Kidney (tissue), 14 donors: Measurements from ENCODE around the gene DIAPH3. TPM values are rescaled to one million over a fixed set of nuclear protein-coding genes. Genes with fewer than 3 reads are reported as not detected.

ENCODE experiments used
- DNase-seq, 5 donors: peaks; one replicate each; pipeline ENCODE4 v3.0.0-alpha.2; 2013 to 2020
- FAIRE-seq: peaks from 2 replicates; lab custom pipeline; 2012; peaks lifted over from hg19 to GRCh38; lab: Jason Lieb, UNC
- H3K27ac ChIP-seq, 2 donors: one replicate each; pipeline ENCODE4 v1.7.0; 2013; ENCODE audit warnings: low read depth in 2 of 2, low read length in 2 of 2, inconsistent platforms in 1 of 2
- H3K27me3 ChIP-seq: one replicate; pipeline ENCODE4 v1.7.1; 2013; ENCODE audit warnings: low read length, inconsistent platforms; ENCODE audit not compliant: control insufficient read depth, insufficient read depth
- H3K36me3 ChIP-seq, 3 donors: one replicate each; pipeline versions ENCODE4 v1.7.0 to v1.7.1; 2013; ENCODE audit warnings: low read length in 3 of 3, control low read depth in 1 of 3, inconsistent platforms in 1 of 3; ENCODE audit not compliant: insufficient read depth in 3 of 3, control insufficient read depth in 2 of 3
- H3K4me1 ChIP-seq, 3 donors: one replicate each; pipeline versions ENCODE4 v1.7.0 to v1.7.1; 2013; ENCODE audit warnings: low read length in 3 of 3, inconsistent platforms in 1 of 3, low read depth in 1 of 3; ENCODE audit not compliant: control insufficient read depth in 2 of 3, insufficient read depth in 2 of 3
- H3K4me3 ChIP-seq, 3 donors: one replicate each; pipeline versions ENCODE4 v1.7.0 to v1.8.1; 2013; ENCODE audit warnings: low read length in 3 of 3, control low read depth in 1 of 3, inconsistent platforms in 1 of 3
- H3K9ac ChIP-seq, 3 donors: one replicate each; pipeline versions ENCODE4 v1.7.0 to v1.7.1; 2013; ENCODE audit warnings: low read length in 3 of 3, control low read depth in 1 of 3, inconsistent platforms in 1 of 3
- H3K9me3 ChIP-seq, 3 donors: one replicate each; pipeline versions ENCODE4 v1.7.0 to v1.7.1; 2013; ENCODE audit warnings: low read length in 3 of 3, control low read depth in 1 of 3, inconsistent platforms in 1 of 3; ENCODE audit not compliant: control insufficient read depth in 2 of 3, insufficient read depth in 1 of 3
- intact Hi-C: fragments of 100-400 bp; cut with DNase I; formaldehyde crosslinking; loops from one replicate; pipeline ENCODE4 v1.11.1; 2022
- polyA plus RNA-seq: library from polyadenylated mRNA; stranded (reverse); fragments of 350-450 nt; fragmentation: Illumina TruSeq; extraction: RNeasy Lipid Tissue Mini Kit (QIAGEN cat#74804); gene quantifications from one replicate; pipeline ENCODE4 v1.2.3, GENCODE V29; 2014; ENCODE audit warnings: low read depth, low replicate concordance; ENCODE audit not compliant: insufficient read depth
- total RNA-seq: library from RNA; stranded (reverse); fragmentation: NEBNext Ultra II Directional; extraction: Animal tissue kit (Norgen Biotek cat#: 25700); gene quantifications from one replicate; pipeline ENCODE4 v1.2.1, GENCODE V29; 2021
- TF ChIP-seq, protein P1 (sequence below): IDR thresholded peaks from 3 replicates; pipeline ENCODE4 v1.5.1; 2012; ENCODE audit warnings: mild to moderate bottlenecking, moderate library complexity, borderline replicate concordance; ENCODE audit not compliant: insufficient read depth; ENCODE audit errors: extremely low read depth
- donor health status: control.
- donor health status: control.
- donor health status: control.
- donor health status: control.
- donor health status: control.
- donor health status: DM: yes; HTN: yes; CAD: no.
- donor health status: Normal renal cell carcinoma (clear cell type).

The DIAPH3 gene
- total and polyA plus RNA-seq, 2 donors from 2014 or later = 2.0 to 2.7 TPM

DNA sequence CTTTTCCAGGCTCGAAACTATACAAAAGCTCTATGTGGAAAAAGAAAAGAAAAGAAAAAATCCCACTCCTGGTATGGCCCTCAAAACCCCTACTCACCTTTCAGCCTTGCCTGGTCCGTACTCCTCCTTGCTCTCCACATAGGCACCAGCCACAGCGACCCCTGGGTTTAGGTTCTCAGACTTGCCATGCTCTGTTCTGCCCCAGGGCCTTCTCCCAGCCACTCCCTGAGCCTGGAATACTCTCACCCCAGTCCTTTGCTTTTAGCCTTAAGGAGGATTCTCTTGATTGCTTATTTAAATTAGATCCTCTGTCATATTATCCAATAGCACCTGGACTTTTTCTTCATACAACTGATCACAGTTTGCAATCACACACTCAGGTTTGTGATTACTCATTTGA lies 522.5 kb downstream of the DIAPH3 start:
- Histone ChIP-seq H3K27ac (no peak overlapping the region), H3K27me3 (no peaks in the 10 kb centered on the region), H3K9me3 (no peaks in the 10 kb centered on the region), H3K36me3 (no peaks in the 10 kb centered on the region), H3K4me3 (no peak overlapping the region), H3K4me1 (peaks cover 4 to 9% (median 6%) of the 10 kb centered on the region in 3 donors), H3K9ac (no peak overlapping the region)
- TF ChIP-seq, protein P1, sequence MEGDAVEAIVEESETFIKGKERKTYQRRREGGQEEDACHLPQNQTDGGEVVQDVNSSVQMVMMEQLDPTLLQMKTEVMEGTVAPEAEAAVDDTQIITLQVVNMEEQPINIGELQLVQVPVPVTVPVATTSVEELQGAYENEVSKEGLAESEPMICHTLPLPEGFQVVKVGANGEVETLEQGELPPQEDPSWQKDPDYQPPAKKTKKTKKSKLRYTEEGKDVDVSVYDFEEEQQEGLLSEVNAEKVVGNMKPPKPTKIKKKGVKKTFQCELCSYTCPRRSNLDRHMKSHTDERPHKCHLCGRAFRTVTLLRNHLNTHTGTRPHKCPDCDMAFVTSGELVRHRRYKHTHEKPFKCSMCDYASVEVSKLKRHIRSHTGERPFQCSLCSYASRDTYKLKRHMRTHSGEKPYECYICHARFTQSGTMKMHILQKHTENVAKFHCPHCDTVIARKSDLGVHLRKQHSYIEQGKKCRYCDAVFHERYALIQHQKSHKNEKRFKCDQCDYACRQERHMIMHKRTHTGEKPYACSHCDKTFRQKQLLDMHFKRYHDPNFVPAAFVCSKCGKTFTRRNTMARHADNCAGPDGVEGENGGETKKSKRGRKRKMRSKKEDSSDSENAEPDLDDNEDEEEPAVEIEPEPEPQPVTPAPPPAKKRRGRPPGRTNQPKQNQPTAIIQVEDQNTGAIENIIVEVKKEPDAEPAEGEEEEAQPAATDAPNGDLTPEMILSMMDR = no peak
- DNase-seq (no peak), FAIRE-seq (no peak)
- intact Hi-C loops = no loop called here

DNA sequence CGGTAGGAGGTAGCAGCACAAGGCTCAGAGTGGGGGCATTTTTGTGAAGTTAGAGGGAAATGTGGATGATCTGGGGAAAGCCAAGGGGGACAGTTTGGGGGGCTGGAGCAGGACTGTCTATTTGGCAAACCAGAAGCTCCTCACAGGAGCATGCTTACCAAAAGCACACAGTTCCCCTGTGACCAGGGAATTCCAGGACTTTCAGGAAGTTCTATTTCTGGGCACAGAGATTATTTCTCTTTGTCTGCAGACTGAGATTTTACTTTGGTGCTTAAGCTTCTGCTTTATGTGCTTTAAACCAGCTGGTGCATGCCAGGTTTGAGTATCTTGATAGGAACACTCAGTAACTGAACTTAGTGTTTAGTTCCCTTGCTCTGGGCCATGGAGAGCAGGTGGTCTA lies 525.3 kb downstream of the DIAPH3 start:
- FAIRE-seq = no peak
- TF ChIP-seq, protein P1 = no peak

DNA sequence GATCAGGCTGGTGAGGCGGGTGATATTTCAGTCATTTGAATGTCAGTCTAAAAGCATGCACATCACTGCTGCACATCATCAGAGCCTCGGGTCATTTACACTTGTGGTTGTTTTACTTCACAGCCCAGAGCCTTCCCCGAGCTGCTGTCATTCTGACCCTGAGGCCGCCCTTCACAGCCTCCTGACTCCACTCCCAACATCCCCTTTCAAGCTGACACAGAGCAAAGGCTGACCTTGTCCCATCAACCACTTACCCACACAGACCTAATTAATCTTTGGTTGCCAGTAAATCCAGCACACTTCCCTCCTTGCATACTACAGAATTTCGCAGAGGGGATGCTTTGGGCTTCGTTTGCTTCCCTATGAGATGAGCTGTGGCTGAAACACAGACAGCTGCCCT lies 528.1 kb downstream of the DIAPH3 start:
- DNase-seq (peak in 4 of 5 donors; percentile 50 to 78 (median 74)), FAIRE-seq (no peak)

More for the DNA sequence above, 525.3 kb downstream of the DIAPH3 start:
- Histone ChIP-seq H3K36me3 (no peaks in the 10 kb centered on the region), H3K9me3 (no peaks in the 10 kb centered on the region), H3K27me3 (no peaks in the 10 kb centered on the region), H3K4me1 (peaks cover 0 to 6% (median 2%) of the 10 kb centered on the region in 3 donors), H3K4me3 (no peak overlapping the region), H3K27ac (no peak overlapping the region), H3K9ac (no peak overlapping the region)
- intact Hi-C loops = no loop called here
- DNase-seq = no peak

More for the DNA sequence above, 528.1 kb downstream of the DIAPH3 start:
- TF ChIP-seq, protein P1 = no peak
- H3K4me3 ChIP-seq = no peak overlapping the region
- no peak overlapping the region for H3K9ac ChIP-seq
- H3K27me3 ChIP-seq = no peaks in the 10 kb centered on the region
- H3K4me1 ChIP-seq = peaks cover 0 to 2% (median 0%) of the 10 kb centered on the region in 3 donors
- intact Hi-C loops = no loop called here
- no peaks in the 10 kb centered on the region for H3K9me3 ChIP-seq
- no peak overlapping the region for H3K27ac ChIP-seq
- H3K36me3 ChIP-seq = no peaks in the 10 kb centered on the region
